ENCODE data around the gene FFAR1.

Gene FFAR1

GRCh38 chr19:35388277-35389054 lies 40.8 kb downstream of the FFAR1 start:
- CTCF ChIA-PET: no interaction called here
- POLR2A ChIA-PET: no interaction called here
- H3K4me3 ChIP-seq (ENCODE audit: low read depth, low read length): no peak overlapping the region
- TF ChIP-seq CTCF (IDR thresholded peaks at IDR 0.05; ENCODE audit: insufficient read depth, low read length, missing control alignments): no peak
- DNase-seq (ENCODE audit: low read depth, low spot score): no peak

DNA sequence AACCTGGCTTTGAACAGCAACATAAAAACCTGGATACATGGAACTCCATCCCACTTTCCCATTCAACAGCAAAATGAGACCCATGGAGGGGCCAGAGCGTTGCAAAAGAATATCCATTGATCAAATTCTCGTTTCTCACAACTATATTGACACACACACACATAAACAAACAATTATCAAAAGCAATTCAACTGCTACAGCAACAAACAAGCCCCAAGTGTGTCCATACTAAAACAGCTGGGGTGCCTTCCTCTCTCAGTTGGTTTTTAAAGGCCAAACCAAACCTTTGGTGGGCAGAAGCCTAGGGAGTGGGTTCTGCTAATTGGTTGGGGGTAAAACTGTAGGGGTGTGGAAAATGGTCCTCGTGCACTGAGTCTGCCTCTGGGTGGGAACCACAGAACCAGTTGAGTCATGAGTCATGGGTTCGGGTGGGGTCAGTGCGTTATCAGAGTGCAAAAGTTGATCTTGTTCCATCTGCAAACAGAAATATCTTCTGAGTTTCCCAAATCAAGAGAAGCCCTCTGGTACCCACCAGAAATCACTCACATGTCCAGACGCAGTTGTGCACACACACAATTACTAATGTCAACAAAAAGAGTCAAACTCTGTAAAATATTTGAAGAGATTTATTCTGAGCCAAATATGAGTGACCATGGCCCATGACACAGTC lies 41.6 kb downstream of the FFAR1 start:
- no peak for DNase-seq (ENCODE audit: low read depth, low spot score)
- POLR2A ChIA-PET: no interaction called here
- H3K4me3 ChIP-seq (ENCODE audit: low read depth, low read length): no peak overlapping the region
- CTCF ChIA-PET: no interaction called here
- TF ChIP-seq CTCF (IDR thresholded peaks at IDR 0.05; ENCODE audit: insufficient read depth, low read length, missing control alignments): no peak

DNA sequence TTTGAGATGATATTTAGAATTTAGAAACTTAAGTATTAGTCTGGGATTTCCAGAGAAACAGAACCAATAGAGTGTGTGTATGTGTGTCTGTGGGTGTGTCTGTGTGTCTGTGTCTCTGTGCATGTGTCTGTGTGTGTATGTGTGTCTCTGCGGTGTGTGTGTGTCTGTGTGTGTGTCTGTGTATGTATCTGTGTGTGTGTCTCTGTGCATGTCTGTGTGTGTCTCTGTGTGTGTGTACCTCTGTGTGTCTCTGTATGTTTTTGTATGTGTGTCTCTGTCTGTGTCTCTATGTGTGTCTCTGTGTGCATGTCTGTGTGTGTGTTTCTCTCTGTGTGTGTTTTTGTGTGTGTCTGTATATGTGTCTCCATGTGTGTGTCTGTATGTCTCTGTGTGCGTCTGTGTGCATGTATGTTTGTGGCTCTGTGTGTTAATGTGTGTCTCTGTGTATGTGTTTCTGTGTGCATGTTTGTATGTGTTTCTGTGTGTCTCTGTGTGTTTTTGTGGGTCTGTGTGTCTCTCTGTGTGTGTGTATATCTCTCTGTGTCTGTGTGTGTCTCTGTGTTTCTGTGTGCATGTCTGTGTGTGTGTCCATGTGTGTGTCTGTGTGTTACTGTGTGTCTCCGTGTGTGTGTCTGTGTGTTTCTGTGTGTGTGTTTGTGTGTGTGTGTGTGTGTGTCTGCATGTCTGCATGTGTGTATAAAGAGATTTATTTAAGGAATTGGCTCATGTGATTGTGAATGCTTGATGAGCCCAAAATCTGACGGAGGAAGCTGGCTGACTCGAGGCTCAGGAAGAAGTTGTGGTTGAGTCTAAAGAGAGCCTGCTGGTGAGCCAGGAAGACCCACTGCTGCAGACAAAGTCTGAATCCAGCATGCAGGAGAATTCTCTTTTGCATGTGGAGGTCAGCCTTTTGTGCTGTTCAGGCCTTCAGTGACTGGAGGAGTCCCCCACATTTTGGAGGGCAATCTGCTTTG lies 45.3 kb downstream of the FFAR1 start:
- ChIA-PET CTCF (no interaction called here), POLR2A (no interaction called here)
- TF ChIP-seq CTCF (IDR thresholded peaks at IDR 0.05; ENCODE audit: insufficient read depth, low read length, missing control alignments): no peak

DNA sequence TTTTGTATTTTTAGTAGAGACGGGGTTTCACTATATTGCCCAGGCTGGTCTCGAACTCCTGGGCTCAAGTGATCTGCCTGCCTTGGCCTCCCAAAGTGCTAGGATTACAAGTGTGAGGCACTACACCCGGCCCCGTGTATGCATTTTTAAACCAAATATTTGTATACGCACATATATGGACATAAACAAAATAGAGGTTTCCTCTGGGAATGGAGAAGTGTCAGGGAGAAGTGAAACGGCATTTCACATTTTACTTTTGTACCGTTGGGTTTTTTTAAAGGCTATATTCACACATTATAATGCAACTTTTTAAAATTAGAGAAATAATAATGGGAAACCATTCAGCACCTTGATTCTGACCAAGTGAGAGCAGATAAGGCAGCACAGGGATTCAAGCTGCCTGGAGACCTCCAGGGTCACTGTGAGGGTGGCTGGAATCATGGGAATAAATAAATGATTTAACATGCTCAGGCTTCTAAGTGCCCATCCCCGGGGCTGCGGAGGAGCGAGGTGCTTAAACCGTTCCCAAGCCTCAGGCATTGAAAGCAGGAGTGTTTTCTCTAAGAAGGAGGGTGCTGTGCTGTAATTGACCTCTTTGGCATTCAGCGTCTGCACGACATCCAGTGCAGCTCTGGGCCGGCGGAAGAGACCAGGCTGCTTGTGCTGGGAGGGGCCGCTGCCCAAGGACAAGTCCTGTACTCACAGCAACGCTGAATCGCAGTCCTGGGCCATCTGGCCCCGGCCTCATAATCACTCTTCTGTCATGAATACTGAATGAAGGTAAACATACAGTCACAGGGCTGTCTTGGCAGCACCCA lies 47.9 kb downstream of the FFAR1 start:
- CTCF ChIA-PET: no interaction called here
- TF ChIP-seq CTCF (IDR thresholded peaks at IDR 0.05; ENCODE audit: insufficient read depth, low read length, missing control alignments): no peak

More for the DNA sequence above, 45.3 kb downstream of the FFAR1 start:
- DNase-seq (ENCODE audit: low read depth, low spot score): no peak
- H3K4me3 ChIP-seq (ENCODE audit: low read depth, low read length): no peak overlapping the region

GRCh38 chr19:35396240-35396885 lies 48.7 kb downstream of the FFAR1 start:
- no peak for TF ChIP-seq CTCF (IDR thresholded peaks at IDR 0.05; ENCODE audit: insufficient read depth, low read length, missing control alignments)
- no peak for DNase-seq (ENCODE audit: low read depth, low spot score)
- CTCF ChIA-PET: no interaction called here
- no peak overlapping the region for H3K4me3 ChIP-seq (ENCODE audit: low read depth, low read length)
- POLR2A ChIA-PET: no interaction called here

More for the DNA sequence above, 47.9 kb downstream of the FFAR1 start:
- no peak overlapping the region for H3K4me3 ChIP-seq (ENCODE audit: low read depth, low read length)
- DNase-seq (ENCODE audit: low read depth, low spot score): no peak
- POLR2A ChIA-PET: interaction anchor here (0.7 kb wide), 1 partner anchor 21 kb away, joined by 3 read pairs; no protein-coding TSS in a partner anchor
